H54 (cell line): Measurements from ENCODE around the gene CRCP.
"Not testable (repeated sequence)": the region's sequence is repeated elsewhere in the genome, so short reads cannot be mapped to it uniquely, and the experiment has no call there.

ENCODE experiments used
- DNase-seq: peaks from one replicate; pipeline ENCODE4 v3.0.0; 2011; ENCODE audit warnings: low spot score, mixed read lengths; ENCODE audit not compliant: insufficient read length
- FAIRE-seq: peaks from 3 replicates; lab custom pipeline; 2011; peaks lifted over from hg19 to GRCh38; lab: Jason Lieb, UNC
- POLR2A ChIP-seq: IDR thresholded peaks from 2 replicates; pipeline ENCODE4 v1.6.1; 2011; ENCODE audit warnings: low read depth, mild to moderate bottlenecking, low read length

Gene CRCP

GRCh38 chr7:66153691-66154090 is 39.0 kb downstream of the CRCP start:
- DNase-seq = no peak
- TF ChIP-seq POLR2A = no peak
- FAIRE-seq = no peak

- FAIRE-seq, DNase-seq: not testable (repeated sequence)
These were observed 41.4 kb downstream of the CRCP start for GRCh38 chr7:66156035-66156434.

GRCh38 chr7:66157060-66157459 is 42.4 kb downstream of the CRCP start:
- DNase-seq (no peak), FAIRE-seq (no peak)
- TF ChIP-seq POLR2A = no peak

GRCh38 chr7:66162622-66163021 is 48.0 kb downstream of the CRCP start:
- FAIRE-seq = no peak
- no peak for TF ChIP-seq POLR2A
- DNase-seq = no peak

GRCh38 chr7:66163186-66163610 is 48.6 kb downstream of the CRCP start:
- no peak for TF ChIP-seq POLR2A
- FAIRE-seq = no peak
- DNase-seq = no peak

- no peak for DNase-seq
- no peak for FAIRE-seq
- TF ChIP-seq POLR2A = no peak
These were observed 49.7 kb downstream of the CRCP start for GRCh38 chr7:66164356-66164755.

- DNase-seq (no peak), FAIRE-seq (no peak)
These were observed 53.2 kb downstream of the CRCP start for GRCh38 chr7:66167773-66168387.

GRCh38 chr7:66169616-66170015 is 55.0 kb downstream of the CRCP start:
- TF ChIP-seq POLR2A = no peak
- no peak for DNase-seq
- no peak for FAIRE-seq

More at GRCh38 chr7:66167773-66168387, 53.2 kb downstream of the CRCP start:
- TF ChIP-seq POLR2A = no peak

GRCh38 chr7:66170309-66171231 is 55.9 kb downstream of the CRCP start:
- FAIRE-seq (no peak), DNase-seq (no peak)
- TF ChIP-seq POLR2A = no peak

- FAIRE-seq, DNase-seq: not testable (repeated sequence)
These were observed 58.1 kb downstream of the CRCP start for GRCh38 chr7:66172536-66173401.

- FAIRE-seq = no peak
- TF ChIP-seq POLR2A = no peak
- DNase-seq = no peak
These were observed 59.2 kb downstream of the CRCP start for GRCh38 chr7:66173856-66174255.

- not testable (repeated sequence) for FAIRE-seq, DNase-seq
These were observed 60.4 kb downstream of the CRCP start for GRCh38 chr7:66175006-66175405.

GRCh38 chr7:66176914-66177313 is 62.3 kb downstream of the CRCP start:
- no peak for FAIRE-seq
- TF ChIP-seq POLR2A = no peak
- no peak for DNase-seq

GRCh38 chr7:66178258-66178657 is 63.6 kb downstream of the CRCP start:
- TF ChIP-seq POLR2A = no peak
- FAIRE-seq (no peak), DNase-seq (no peak)

- no peak for DNase-seq
- TF ChIP-seq POLR2A = no peak
- FAIRE-seq = no peak
These were observed 66.7 kb downstream of the CRCP start for GRCh38 chr7:66181329-66181728.
